Measurements from ENCODE around the gene NUPR2.

DNA sequence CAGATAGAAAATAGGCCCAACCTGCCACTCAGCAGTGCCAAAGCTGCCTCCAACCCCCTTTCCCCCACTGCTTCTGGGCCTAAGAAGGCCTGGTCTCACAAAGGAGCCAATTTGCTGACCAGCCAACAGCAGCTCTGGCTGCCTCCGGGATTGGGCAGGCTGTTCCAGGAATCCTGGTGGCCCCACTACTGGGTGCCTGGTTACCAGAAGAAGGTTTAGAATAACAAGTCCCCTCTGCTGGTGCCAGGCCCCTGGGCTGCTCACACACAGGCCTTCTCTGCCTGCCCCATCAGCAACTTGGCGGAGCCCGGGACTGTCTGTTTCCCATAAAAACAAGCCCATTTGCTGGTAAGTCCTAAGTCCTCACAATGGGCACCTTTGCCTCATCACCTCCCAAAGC is 24.6 kb downstream of the NUPR2 start:
- TF ChIP-seq ZNF302 (tag by site-specific recombination; IDR thresholded peaks at IDR 0.05; ENCODE audit: low read depth) (no peak), ZEB2 (tag by site-specific recombination; IDR thresholded peaks at IDR 0.05) (no peak), CTCF (tag by site-specific recombination; IDR thresholded peaks at IDR 0.05) (no peak), ZNF664 (tag by site-specific recombination; IDR thresholded peaks at IDR 0.05) (no peak), ZNF146 (tag by site-specific recombination; IDR thresholded peaks at IDR 0.05) (no peak), ZNF707 (tag by site-specific recombination; IDR thresholded peaks at IDR 0.05) (no peak), MYNN (tag by site-specific recombination; IDR thresholded peaks at IDR 0.05; ENCODE audit: borderline replicate concordance) (no peak), ZIC2 (tag by site-specific recombination; IDR thresholded peaks at IDR 0.05) (no peak), GFI1B (tag by site-specific recombination; IDR thresholded peaks at IDR 0.05) (no peak), ZNF121 (tag by site-specific recombination; IDR thresholded peaks at IDR 0.05) (no peak), ZNF561 (tag by site-specific recombination; IDR thresholded peaks at IDR 0.05; ENCODE audit: borderline replicate concordance) (no peak), ZNF768 (tag by site-specific recombination; IDR thresholded peaks at IDR 0.05) (no peak), ZNF114 (tag by site-specific recombination; IDR thresholded peaks at IDR 0.05) (no peak)
